MCF 10A (cell line): ENCODE results near the gene SSR3. TPM values are rescaled to one million over a fixed set of nuclear protein-coding genes. Genes with fewer than 3 reads are reported as not detected.

Experiments
- BruUV-seq: library from RNA; stranded (reverse); fragments of 400-500 nt; replicated peaks from 2 replicates; lab custom pipeline; 2021; lab: Mats Ljungman, UMichigan
- CTCF ChIA-PET: fragments of 300-600 bp; sonication (Branson Sonifier 250); formaldehyde crosslinking; extraction: SDS; loops from one replicate; lab custom pipeline; 2021; ENCODE audit warnings: antibody characterized with exemption, inconsistent platforms; lab: Yijun Ruan, JAX
- POLR2A ChIA-PET: fragments of 300-600, 350-650 bp; sonication (Branson Sonifier 250); formaldehyde crosslinking; extraction: SDS; loops from one replicate; lab custom pipeline; 2020; ENCODE audit warnings: antibody characterized with exemption, inconsistent platforms; lab: Yijun Ruan, JAX
- DNase-seq: peaks from one replicate; pipeline ENCODE4 v3.0.0-alpha.2; 2018; ENCODE audit not compliant: unreplicated experiment
- H3K27ac Mint-ChIP-seq: one replicate; pipeline ENCODE4 v1.8.0; 2022; ENCODE audit warnings: mild to moderate bottlenecking, low read depth, mixed read lengths; ENCODE audit not compliant: unreplicated experiment
- H3K27me3 Mint-ChIP-seq: one replicate; pipeline ENCODE4 v1.8.0; 2022; ENCODE audit warnings: mixed read lengths; ENCODE audit not compliant: insufficient read depth, unreplicated experiment
- H3K36me3 Mint-ChIP-seq: one replicate; pipeline ENCODE4 v1.8.0; 2022; ENCODE audit warnings: mild to moderate bottlenecking, moderate library complexity, mixed read lengths; ENCODE audit not compliant: insufficient read depth, unreplicated experiment
- H3K4me1 Mint-ChIP-seq: one replicate; pipeline ENCODE4 v1.8.0; 2022; ENCODE audit warnings: mixed read lengths; ENCODE audit not compliant: insufficient read depth, unreplicated experiment
- H3K4me3 Mint-ChIP-seq: one replicate; pipeline ENCODE4 v1.8.0; 2022; ENCODE audit warnings: mild to moderate bottlenecking, moderate library complexity, mixed read lengths; ENCODE audit not compliant: unreplicated experiment
- H3K9me3 Mint-ChIP-seq: one replicate; pipeline ENCODE4 v1.8.0; 2022; ENCODE audit warnings: mixed read lengths; ENCODE audit not compliant: unreplicated experiment
- intact Hi-C: fragments of 100-400 bp; cut with micrococcal nuclease; formaldehyde crosslinking; loops from 2 replicates; pipeline ENCODE4 v1.14.1; 2022
- total RNA-seq: library from RNA; stranded (reverse); gene quantifications from 2 replicates; pipeline ENCODE4 v1.2.3, GENCODE V29; 2022
- TF ChIP-seq, protein P1 (sequence below): fragments of 200-600 bp; IDR thresholded peaks from one replicate; pipeline ENCODE4 v1.8.0; 2022; ENCODE audit warnings: antibody characterized with exemption, mild to moderate bottlenecking; ENCODE audit not compliant: unreplicated experiment

Gene SSR3
- total RNA-seq, 1 experiment from 2014 or later, result 447 TPM

DNA sequence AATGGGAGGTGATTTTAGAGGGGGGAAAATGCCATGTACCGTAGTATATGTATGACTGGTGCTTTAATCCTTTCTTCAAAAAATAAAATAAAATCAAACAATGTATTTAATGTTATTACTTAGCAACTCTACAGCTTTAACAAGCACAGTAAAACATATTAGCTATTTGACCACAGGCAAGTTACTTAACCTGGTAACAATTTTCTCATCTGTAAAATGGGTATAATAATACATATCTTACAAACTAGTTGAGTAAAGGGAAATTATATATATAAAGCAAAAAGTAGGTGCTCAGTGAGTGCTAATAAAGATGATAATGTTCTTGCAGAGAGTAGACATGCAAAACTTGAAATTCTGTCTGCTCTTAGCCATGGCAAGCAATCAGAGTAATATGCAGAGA lies 27.9 kb downstream of the SSR3 start:
- H3K9me3 Mint-ChIP-seq, result no peaks in the 10 kb centered on the region
- no peak overlapping the region for H3K27ac Mint-ChIP-seq
- no peaks in the 10 kb centered on the region for H3K27me3 Mint-ChIP-seq
- intact Hi-C loops, result no loop called here
- CTCF ChIA-PET, result interaction anchor here (0.6 to 1.0 kb wide), 2 partner anchors 16 to 375 kb away, joined by 3 to 5 read pairs; no protein-coding TSS in a partner anchor
- TF ChIP-seq, protein P1, sequence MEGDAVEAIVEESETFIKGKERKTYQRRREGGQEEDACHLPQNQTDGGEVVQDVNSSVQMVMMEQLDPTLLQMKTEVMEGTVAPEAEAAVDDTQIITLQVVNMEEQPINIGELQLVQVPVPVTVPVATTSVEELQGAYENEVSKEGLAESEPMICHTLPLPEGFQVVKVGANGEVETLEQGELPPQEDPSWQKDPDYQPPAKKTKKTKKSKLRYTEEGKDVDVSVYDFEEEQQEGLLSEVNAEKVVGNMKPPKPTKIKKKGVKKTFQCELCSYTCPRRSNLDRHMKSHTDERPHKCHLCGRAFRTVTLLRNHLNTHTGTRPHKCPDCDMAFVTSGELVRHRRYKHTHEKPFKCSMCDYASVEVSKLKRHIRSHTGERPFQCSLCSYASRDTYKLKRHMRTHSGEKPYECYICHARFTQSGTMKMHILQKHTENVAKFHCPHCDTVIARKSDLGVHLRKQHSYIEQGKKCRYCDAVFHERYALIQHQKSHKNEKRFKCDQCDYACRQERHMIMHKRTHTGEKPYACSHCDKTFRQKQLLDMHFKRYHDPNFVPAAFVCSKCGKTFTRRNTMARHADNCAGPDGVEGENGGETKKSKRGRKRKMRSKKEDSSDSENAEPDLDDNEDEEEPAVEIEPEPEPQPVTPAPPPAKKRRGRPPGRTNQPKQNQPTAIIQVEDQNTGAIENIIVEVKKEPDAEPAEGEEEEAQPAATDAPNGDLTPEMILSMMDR, result no peak
- no peaks in the 10 kb centered on the region for H3K4me1 Mint-ChIP-seq
- POLR2A ChIA-PET, result interaction anchor here (2.8 kb wide), 1 partner anchor 27 kb away, joined by 11 read pairs; the partner anchor contains the start of gene SSR3
- no TSS peak for BruUV-seq
- H3K36me3 Mint-ChIP-seq, result no peaks in the 10 kb centered on the region
- DNase-seq, result no peak
- no peak overlapping the region for H3K4me3 Mint-ChIP-seq

DNA sequence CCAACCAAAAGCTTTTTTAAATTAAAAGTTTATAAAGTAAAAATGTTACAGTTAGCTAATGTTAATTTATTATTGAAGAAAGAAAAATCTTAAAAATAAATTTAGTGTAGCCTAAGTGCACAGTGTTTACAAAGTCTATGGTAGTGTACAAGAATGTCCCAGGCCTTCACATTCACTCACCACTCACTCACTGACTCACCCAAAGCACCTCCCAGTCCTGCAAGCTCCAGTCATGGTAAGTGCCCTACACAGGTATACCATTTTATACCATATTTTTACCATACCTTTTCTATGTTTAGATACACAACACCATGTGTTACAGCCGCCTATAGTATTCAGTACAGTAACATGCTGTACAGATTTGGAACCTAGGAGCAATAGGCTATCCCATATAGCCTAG lies 29.1 kb downstream of the SSR3 start:
- Mint-ChIP-seq H3K4me3 (no peak overlapping the region), H3K4me1 (no peaks in the 10 kb centered on the region), H3K9me3 (no peaks in the 10 kb centered on the region), H3K27me3 (no peaks in the 10 kb centered on the region), H3K27ac (no peak overlapping the region), H3K36me3 (no peaks in the 10 kb centered on the region)
- no TSS peak for BruUV-seq
- intact Hi-C loops, result no loop called here
- POLR2A ChIA-PET, result interaction anchor here (2.8 kb wide), 1 partner anchor 29 kb away, joined by 11 read pairs; the partner anchor contains the start of gene SSR3
- TF ChIP-seq, protein P1, result no peak
- no peak for DNase-seq
- CTCF ChIA-PET, result interaction anchor here (0.6 to 1.6 kb wide), 8 partner anchors 16 to 1184 kb away, joined by 3 to 8 read pairs (median 5); no protein-coding TSS in a partner anchor

DNA sequence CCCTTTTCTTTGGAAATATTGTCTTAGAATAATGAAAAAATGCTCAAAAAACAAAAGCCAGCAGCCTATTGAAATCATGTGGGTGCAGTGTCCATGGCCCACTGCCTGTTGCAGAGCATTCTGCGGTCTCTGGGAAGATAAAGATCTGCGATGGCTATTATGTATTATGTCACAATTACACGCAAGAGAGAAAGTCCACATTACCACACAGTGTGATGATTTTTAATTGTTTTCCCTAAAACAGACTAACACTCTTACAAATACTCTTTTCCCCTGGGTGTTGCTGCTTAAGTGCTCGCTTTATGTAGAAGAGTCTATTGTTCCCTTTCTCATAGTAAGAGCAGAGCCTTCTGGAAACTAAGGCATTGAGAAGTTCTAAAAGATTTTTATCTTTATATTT lies 32.2 kb downstream of the SSR3 start:
- POLR2A ChIA-PET, result no interaction called here
- no peak overlapping the region for H3K4me3 Mint-ChIP-seq
- intact Hi-C loops, result no loop called here

DNA sequence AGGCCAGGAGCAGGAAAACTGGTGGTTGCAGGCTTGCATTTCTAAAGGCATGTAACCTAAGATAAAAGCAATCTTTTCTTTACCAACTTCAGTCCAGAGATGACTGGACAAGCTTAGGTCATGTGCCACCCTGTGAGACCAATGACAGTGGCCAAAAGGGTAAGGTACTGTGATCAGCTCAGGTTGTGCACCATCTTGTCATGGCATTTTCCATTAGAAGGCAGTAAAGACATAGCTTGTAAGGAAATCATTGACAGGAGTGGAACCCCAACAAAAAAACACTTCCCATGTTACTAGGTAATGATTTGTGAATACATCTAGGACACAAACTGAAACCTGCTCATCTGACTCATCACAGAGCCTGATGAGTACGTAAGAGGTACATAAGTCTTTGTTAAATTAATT lies 35.2 kb downstream of the SSR3 start:
- peaks cover 21% of the 10 kb centered on the region for H3K27me3 Mint-ChIP-seq
- H3K4me1 Mint-ChIP-seq, result peaks cover 6% of the 10 kb centered on the region
- ChIA-PET CTCF (interaction anchor here (0.7 to 19.3 kb wide), 5 partner anchors 10 to 503 kb away, joined by 3 to 274 read pairs (median 4); no protein-coding TSS in a partner anchor), POLR2A (interaction anchor here (0.9 kb wide), 1 partner anchor 13 kb away, joined by 4 read pairs; no protein-coding TSS in a partner anchor)
- no peak overlapping the region for H3K27ac Mint-ChIP-seq
- TF ChIP-seq, protein P1, result no peak
- no peak for DNase-seq
- H3K36me3 Mint-ChIP-seq, result no peaks in the 10 kb centered on the region
- BruUV-seq, result no TSS peak
- H3K4me3 Mint-ChIP-seq, result no peak overlapping the region
- H3K9me3 Mint-ChIP-seq, result no peaks in the 10 kb centered on the region
- intact Hi-C loops, result no loop called here

More for the DNA sequence above, 32.2 kb downstream of the SSR3 start:
- TF ChIP-seq, protein P1, result no peak
- no peaks in the 10 kb centered on the region for H3K4me1 Mint-ChIP-seq
- H3K9me3 Mint-ChIP-seq, result no peaks in the 10 kb centered on the region
- CTCF ChIA-PET, result interaction anchor here (0.5 to 0.6 kb wide), 2 partner anchors 637 to 724 kb away, joined by 3 read pairs; no protein-coding TSS in a partner anchor
- H3K27ac Mint-ChIP-seq, result no peak overlapping the region
- DNase-seq, result no peak
- H3K36me3 Mint-ChIP-seq, result no peaks in the 10 kb centered on the region
- BruUV-seq, result no TSS peak
- peaks cover 21% of the 10 kb centered on the region for H3K27me3 Mint-ChIP-seq
